ENCODE results near the gene SMYD3.
"Not testable (repeated sequence)": the region's sequence is repeated elsewhere in the genome, so short reads cannot be mapped to it uniquely, and the experiment has no call there.

The SMYD3 gene

DNA sequence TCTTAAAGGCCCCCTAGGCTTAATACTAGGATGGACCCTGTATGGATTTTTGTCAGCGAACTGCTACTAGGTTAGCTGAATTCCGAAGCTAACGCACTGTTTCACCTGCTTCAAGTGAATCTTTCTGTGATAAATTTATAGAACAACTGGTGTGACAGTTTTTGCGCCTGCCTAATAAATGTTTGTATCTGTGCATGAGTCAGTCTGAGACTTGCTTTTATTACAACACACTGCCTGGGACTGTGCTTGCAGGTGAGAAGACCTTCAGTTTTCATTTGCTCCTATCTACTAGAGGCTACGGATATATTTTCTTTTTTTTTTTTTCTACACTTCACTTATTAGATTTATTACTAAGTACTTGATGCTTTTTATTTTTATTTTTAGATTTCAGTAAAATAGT lies 420.9 kb downstream of the SMYD3 start:
- DNase-seq: no peak

DNA sequence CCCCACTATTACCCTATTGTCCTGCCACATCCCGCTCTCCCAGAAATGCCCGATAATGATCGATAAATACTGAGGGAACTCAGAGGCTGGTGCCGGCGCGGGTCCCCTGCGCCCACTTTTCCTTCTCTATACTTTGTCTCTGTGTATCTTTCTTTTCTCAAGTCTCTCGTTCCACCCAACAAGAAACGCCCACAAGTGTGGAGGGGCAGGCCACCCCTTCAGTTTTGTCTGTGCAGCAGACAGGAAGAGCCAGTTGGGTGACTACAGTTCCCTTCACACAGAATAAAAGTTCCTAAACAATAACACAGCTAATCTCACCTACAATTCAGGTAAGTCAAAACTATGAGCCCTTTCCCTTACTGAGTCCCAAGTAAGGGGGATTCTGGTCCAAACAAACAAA lies 423.7 kb downstream of the SMYD3 start:
- DNase-seq: no peak

DNA sequence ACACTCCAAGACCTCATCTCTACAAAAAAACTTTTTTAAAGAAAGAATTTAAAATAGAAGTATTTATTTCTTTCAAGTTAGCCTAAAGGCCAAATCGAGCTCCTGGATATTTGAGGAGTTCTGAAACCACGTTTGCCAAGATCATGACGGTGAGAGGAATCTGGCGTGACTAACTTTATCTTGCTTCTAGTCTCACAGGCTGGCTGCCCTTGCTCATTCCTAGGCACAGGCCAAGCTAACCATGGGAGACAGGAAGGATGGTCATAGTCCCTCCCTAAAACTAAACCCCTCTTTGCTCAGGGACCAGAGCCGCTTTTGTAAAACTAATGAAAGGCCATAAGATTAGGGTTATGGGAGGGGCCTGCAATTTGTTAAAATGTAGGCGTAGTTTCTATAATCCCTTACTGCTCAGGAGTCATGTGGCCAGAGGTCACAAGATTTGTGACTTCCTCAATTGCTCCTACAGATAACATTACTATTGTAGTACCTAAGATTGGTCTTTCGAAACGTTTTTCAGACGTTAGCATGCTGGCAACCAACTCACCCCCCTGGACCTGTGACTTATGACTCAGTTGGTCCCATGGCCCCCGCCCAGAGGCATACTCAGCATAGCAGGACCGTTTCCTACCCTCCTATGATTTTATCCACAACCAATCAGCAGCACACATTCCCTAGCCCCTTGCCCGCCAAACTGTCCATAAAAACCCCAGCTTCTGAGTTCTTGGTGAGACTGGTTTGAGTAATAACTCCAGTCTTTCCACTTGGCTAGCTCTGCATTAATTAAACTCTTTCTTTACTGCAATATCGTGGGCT lies 425.0 kb downstream of the SMYD3 start:
- DNase-seq: no peak

DNA sequence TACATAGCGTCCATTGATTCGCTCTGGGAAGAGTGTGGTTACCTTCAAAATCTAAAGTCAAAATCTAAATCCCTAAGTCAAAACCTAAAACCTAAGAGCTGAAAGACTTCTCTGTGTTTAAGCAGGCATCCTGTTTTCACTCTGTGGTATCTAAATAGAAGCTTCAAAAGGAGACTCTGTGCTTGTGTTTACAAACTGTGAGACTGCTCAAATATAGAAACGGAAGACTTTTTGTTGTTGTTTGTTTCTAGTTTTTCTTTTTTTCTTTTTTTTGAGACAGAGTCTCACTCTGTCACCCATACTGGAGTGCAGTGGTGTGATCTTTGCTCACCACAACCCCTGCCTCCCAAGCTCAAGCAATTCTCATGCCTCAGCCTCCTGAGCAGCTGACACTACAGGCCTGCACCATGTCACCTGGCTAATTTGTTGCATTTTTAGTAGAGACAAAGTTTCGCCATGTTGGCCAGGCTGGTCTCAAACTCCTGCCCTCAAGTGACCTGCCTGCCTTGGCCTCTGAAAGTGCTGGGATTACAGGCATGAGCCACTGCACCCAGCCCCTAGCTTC lies 425.9 kb downstream of the SMYD3 start:
- no peak for DNase-seq

DNA sequence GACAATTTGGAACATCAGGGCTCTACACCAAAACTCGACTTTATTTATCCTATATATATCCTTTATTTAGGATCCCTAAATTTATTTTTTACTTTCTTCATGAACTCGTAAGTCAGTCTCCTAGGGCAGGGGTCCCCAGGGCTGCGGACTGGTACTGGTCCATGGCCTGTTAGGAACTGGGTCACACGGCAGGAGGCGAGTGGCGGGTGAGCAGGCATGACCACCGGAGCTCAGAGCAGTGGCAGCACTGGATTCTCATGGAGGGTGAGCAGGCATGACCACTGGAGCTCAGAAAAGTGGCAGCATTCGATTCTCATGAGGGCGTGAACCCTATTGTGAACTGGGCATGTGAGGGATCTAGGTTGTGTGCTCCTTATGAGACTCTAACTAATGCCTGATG lies 427.0 kb downstream of the SMYD3 start:
- no peak for DNase-seq

DNA sequence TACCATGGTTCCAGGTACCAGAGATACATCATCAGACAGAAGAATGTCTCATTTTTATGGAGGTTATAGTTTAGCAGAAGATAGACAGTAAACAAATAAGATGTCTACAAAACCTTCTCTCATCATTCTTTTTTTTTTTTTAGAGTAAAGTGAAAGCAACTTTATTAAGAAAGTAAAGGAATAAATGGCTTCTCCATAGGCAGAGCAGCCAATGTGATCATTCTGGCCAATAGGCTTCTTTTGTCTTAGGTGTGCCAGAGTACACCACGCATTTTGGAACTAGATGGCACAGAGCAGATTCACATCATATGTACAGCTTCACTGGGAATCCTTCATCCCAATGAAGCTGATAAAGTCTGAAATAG lies 428.2 kb downstream of the SMYD3 start:
- no peak for DNase-seq

DNA sequence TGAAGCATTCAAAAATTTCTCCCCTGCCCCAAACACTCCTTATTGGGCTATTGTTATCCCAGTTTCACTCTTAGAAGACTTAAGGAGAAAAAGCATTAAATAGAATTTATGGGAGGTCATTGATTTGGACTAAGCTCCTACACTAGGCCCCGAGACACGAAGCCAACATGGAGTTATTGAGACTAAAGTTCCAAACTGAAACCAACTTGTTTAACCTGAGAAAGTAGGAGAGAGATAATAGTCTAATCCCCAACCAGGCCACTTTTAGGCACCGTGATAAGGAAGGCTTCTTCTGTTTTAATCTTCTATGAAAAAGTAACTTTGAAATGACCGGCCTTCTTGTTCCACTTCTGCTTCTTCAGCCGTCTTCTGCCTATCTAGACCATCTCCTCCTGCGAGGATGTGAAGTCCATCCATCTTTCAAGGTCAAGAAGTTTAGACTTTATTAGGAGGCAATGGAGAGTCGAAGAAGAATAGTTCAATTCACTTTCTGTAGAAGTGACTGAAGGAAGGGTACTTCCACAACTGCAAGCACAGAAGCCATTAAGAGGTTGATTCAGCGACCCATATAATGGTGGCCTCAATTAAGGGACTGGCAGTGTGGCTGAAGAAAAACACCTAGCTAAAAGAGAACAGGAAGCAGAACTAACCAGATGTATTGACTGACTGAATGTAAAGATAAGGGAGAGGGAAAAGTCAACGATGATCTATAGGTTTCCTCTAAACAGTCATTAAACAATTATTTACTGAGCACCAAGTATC lies 428.8 kb downstream of the SMYD3 start:
- no peak for DNase-seq

DNA sequence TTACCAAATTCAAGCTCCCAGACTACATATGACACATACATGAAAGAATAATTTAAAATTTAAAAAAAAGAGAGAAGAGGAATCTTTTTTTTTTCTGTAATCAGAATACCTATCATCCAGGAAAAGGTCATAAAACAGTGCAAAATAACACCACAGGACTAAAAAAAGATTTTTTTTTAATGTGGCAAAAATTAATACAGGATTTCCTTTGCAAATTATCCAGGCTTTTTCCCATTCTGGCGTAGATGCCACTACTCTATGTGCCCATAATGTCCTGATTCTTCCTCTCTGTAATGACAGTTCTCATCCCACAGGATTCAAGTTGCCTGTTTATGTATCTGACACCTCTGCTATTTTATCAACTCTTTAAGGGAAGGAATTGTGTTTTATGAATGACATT lies 429.6 kb downstream of the SMYD3 start:
- DNase-seq: no peak

DNA sequence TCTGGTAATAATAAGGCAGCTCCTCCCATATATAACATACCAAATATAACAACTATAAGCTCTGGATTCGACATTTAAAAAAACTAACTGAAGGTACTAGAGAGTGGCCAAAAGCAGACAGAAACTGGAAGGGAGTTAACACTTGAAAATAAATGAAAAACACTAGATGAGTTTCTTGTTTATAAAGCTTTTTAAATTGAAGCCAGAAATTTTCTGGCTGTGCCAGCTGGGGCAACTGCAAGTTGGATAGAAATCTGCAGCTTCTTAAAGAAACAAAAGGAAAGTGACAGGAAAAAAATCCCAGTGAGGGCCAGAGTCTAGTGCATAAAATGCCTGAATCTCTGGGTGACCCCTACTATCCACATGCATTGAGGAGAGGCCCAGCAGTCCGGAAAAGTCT lies 432.7 kb downstream of the SMYD3 start:
- DNase-seq: no peak

DNA sequence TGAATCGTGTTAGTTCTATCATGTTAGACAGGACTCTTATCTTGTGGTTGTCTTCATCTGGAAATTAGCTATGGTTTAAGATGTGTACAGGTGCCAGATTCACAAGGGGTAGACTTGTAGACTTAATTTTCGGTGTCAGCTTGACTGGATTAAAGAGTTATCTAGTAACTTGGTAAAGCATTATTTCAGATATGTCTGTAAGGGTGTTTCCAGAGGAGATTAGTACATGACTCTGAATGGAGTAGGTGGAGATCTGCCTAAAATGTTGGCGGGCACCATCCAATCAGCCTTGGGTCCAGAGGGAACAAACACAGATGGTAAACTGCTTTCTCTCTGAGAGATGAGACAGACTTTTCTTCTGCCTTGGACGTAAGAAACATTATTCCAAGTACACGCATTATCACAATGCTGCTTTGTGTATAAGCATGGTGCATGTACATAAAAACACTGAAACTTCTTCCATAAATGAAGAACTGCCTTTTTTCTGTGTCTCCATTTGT lies 434.6 kb downstream of the SMYD3 start:
- no peak for DNase-seq

DNA sequence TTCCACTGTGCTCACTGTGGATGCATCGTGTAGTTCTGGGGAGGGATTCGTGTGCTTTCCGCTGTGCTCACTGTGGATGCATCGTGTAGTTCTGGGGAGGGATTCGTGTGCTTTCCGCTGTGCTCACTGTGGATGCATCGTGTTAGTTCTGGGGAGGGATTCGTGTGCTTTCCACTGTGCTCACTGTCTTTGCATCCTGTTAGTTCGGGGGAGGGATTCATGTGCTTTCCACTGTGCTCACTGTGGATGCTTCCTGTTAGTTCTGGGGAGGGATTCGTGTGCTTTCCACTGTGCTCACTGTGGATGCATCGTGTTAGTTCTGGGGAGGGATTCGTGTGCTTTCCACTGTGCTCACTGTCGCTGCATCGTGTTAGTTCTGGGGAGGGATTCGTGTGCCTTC lies 435.1 kb downstream of the SMYD3 start:
- not testable (repeated sequence) for DNase-seq

DNA sequence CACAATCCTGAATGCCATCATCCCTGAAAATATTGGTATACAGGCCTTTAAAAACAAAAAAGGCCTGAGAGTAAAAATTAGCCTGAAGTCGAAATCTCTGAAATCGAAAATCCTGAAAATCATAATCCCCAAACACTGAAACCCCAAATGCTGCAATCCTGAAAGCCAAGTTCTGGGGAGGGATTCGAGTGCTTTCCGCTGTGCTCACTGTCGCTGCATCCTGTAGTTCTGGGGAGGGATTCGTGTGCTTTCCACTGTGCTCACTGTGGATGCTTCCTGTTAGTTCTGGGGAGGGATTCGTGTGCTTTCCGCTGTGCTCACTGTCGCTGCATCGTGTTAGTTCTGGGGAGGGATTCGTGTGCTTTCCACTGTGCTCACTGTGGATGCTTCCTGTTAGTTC lies 435.5 kb downstream of the SMYD3 start:
- DNase-seq: not testable (repeated sequence)

DNA sequence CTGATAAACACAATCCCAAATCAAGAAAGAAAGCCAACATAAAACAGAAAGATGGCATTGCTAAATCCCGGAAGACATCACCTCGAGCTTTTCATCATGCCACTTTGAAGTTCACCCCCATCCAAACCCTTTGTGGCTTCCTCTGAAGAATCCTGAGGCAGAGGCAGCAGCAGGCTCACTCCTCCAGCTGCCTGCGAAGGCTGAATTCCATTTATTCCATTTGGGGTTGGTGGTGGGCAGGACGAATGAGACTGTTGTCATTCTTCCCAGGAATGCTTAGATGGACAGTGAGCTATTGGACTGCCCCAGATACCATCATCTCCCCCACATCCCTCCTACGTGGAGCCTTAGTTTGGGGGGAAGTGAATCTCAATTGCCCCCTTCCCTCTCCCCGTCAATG lies 437.5 kb downstream of the SMYD3 start:
- DNase-seq: no peak

DNA sequence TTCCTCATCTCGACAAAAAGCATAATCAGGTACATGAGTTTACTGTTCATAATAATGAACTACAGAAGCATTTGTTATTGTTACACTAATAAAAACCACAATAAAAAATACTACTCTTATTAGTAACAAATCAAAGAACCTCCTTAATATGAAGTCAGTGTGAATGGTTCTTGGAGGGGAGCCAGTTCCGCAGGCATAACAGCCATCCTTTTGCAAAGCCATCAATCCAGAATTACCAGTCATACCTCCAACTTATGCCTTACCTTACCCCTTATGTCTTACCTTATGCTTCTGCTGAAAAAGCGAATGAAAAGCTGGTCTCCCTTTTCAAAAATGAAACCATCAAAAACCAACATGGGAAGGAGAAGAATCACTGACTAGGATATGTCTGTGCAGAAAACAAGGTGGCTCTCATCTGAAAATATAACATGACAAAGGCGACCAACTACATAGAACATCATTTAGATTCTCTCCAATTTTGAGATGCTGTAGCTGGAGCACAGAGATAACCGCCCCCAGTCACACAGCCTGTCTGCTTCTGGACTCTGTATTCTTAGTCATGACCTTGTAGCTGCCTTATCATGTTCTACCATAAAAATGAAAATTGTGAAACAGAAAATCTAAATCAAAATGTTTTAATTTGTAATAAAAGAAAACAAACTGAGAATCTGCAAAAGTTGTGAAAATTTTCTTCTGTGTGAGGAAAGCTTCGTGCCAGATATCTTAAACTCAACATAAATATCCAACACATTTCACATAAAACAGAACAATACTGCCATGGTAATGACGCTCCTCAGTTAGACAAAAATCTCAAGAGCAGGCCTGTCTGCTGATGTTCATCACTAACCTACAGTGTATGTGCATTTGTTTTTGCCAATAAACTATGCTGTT lies 438.2 kb downstream of the SMYD3 start:
- no peak for DNase-seq

DNA sequence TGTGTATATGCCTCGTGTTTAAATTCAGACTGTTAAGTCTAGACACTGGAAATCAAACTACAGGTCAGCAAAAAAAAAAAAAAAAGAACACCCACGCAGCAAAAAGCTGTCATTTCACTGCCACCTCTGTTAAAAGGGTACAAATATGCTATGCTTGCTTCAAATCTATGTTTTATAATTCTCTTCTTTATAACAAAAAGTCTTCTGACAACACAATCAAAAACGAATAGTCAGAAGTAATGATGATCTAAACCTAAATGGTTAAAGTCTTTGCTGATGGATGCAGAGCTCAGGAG lies 438.9 kb downstream of the SMYD3 start:
- no peak for DNase-seq

DNA sequence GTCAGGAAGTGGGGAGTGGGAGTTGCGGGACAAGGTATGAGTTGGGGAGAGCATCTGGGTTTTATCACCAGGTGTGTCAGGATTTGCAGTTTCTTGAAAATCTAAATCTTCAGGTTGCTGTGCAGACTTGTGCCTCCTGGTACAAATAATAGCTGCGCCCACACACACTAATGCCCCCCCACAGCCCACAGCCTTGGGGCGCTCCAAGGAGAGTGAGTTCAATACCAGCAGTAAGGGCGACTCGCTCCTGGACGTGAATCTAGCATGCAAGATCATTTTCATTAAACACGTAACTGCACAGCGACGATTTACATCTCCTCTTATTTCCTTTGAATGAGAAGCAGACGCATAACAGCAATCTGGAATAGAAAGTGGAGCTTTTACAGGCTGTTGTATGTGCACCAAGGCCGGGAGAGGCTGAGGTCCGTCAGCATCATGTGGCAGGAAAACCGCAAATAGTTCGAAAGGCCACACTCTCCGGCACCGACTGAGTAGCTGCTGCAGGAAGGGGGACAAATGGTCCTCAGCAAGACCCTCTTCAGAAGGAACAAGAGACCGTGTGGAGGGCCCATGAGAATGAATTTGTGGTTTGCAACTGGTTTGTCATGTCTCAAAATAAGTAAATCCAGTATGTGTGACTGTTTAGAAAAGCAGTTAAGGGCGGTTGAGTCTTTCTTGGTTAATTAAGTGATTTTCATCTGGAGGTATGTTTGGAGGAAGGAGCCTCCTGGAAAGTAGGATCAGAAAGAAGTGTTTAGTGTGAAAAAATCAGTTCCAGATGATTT lies 439.5 kb downstream of the SMYD3 start:
- no peak for DNase-seq

DNA sequence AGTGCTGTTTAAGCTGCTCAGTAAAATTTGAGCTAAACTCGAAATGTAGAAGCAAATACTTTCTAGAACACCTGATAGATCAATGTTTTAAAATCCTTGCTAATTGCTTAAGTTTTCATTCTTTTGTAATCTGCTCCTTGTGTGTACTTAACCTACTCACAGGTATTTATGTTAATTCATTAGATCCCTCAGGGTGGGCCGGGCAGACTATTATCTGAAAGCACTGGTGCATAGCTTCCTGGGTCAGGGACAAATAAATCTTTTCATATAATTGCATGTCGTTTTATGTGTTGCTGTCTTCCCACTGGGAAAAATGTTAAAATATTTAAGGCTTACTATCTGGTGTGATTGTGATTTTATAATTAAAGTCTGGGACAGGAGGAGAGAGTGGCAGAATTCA lies 440.5 kb downstream of the SMYD3 start:
- no peak for DNase-seq

DNA sequence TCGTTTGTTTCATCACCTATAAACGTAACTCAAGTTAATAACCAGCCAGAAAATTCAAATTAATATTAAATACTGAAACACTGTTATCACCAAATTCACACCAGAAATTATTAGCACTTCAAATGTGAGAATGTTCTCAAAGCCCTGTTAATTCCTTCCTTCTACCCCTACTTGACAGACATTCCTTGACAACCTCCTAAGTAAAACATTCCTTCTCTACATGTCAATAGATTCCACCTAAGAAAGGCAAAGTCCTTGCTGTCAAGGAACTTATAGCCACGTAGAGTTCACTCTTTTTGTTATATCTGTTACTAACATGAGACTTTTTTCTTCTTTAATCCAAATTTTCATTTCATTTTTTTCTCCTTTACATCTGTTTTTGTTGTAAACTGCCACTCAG lies 441.5 kb downstream of the SMYD3 start:
- no peak for DNase-seq

DNA sequence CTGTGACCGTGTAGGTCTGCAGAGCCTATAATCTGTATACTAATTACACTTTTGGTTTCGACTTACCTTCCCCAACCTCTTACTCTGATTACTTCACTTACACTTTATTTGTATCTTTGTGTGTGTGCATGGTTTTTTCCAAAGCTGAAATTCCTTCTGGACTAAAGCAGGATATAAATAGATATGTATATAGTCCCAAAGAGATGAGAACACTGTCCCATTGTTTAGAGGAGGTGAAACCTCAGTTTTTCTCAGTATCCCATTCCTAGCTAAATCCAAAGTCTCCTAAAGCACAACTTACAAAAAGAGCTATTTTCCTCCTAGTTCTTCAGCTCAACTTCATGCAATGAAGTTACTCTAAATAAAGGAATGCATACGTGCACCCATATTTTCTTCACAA lies 442.2 kb downstream of the SMYD3 start:
- DNase-seq: no peak

DNA sequence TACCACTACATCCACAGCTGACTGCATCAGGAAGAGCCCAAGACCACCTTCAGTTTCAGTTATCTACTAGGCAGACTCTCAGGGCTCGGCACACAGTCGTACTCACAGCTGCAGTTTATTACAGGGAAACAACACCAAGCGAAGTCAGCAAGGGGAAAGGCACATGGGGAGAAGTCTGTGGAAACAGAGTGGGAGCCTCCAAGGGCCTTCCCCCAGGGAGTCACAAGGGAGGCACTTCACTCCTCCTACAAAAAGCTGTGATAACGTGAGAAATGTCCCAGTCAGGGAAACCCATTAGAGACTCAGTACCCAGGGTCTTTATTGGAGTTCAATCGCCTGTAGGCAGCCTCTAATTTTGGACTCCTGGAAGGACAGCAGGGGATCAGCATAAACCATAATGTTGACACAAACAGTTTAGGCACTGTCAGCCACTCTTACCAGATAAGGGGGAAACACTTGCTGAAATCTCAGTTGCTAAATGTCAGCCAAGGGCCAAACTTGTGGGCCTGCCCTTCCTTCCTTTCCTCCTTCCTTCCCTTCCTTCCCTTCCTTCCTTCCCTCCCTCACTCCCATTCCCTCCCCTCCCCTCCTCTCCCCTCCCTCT lies 444.0 kb downstream of the SMYD3 start:
- no peak for DNase-seq

DNA sequence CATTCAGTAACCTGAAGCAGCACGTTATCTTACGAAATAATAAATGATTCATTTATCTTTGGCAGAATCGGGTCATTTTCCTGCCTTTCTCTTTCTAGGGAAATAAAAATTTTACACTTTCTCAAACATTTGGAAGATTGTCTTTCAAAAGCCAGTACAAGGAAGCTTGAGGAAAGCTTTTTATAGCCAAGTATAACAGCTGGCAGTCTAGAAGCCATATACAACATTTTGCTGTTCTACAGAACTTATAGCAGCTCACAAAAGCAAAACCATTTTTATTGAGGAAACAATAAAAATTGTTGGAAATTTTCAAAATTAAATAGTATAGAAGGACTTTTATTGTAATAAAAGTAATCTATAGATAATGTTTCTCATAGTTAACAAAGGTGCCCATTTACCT lies 448.6 kb downstream of the SMYD3 start:
- no peak for DNase-seq

DNA sequence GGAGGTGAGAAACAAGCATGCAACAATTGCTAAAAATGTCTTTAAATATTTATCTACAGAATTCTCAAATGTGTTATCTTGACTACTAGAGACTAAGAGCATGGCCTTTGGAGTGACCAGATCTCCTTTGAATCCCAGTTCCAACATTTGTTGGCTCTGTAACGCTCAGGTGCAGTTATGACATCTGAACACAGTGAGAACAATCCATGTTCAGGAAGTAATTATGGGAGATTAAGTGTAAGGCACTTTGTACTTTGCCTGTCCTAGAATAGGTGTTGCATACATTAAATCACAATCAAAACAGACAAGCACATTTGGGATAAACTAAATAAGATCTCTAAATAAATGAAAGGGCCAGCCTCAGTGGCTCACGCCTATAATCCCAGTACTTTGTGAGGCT lies 454.5 kb downstream of the SMYD3 start:
- DNase-seq: no peak
